Measurements from ENCODE around the gene TXK. TPM values are rescaled to one million over a fixed set of nuclear protein-coding genes. Genes with fewer than 3 reads are reported as not detected.

TXK gene
- total RNA-seq, 1 experiment from 2014 or later: 0.39 TPM

GRCh38 chr4:48120132-48120531, 13.9 kb downstream of the TXK start:
- no peak overlapping the region for H2BK20ac ChIP-seq (ENCODE audit: low read depth, low read length, poor library complexity, severe bottlenecking)

More at GRCh38 chr4:48120132-48120531, 13.9 kb downstream of the TXK start:
- Histone ChIP-seq H2BK5ac (ENCODE audit: insufficient read length, low read length) (no peak overlapping the region), H4K8ac (replicated peaks; ENCODE audit: insufficient read length, low read depth, low read length) (no peak overlapping the region), H2BK12ac (ENCODE audit: insufficient read length, low read depth, low read length) (no peak overlapping the region), H3K27ac (ENCODE audit: insufficient read length, low read depth, low read length) (no peak overlapping the region), H3K4ac (ENCODE audit: low read depth, low read length) (no peak overlapping the region), H4K20me1 (ENCODE audit: control insufficient read depth, insufficient read depth, insufficient read length) (no peaks in the 10 kb centered on the region), H2AFZ (ENCODE audit: low read length) (no peak overlapping the region), H3K9ac (ENCODE audit: extremely low read depth, insufficient read length, low read length) (no peak overlapping the region), H3K14ac (ENCODE audit: insufficient read depth, low read length) (no peak overlapping the region), H3K56ac (ENCODE audit: insufficient read length, low read depth, low read length) (no peak overlapping the region), H3T11ph (ENCODE audit: low read length) (no peak overlapping the region), H3K18ac (ENCODE audit: insufficient read length, low read depth, low read length) (no peak overlapping the region), H3K23ac (ENCODE audit: insufficient read length, low read depth, low read length) (no peak overlapping the region), H3K79me2 (ENCODE audit: insufficient read depth, low read length) (no peaks in the 10 kb centered on the region), H3K4me1 (ENCODE audit: insufficient read depth, low read length) (peaks cover 3% of the 10 kb centered on the region; the same call in 1 of the 2 replicates), H2BK120ac (ENCODE audit: low read depth, low read length, poor library complexity, severe bottlenecking) (no peak overlapping the region), H4K91ac (ENCODE audit: insufficient read length, low read depth, low read length) (no peak overlapping the region), H3K4me2 (ENCODE audit: insufficient read depth, insufficient read length, low read length) (no peak overlapping the region), H4K5ac (ENCODE audit: insufficient read length, low read depth, low read length) (no peak overlapping the region), H2AK5ac (ENCODE audit: insufficient read length, low read length) (no peak overlapping the region), H3K9me3 (ENCODE audit: control insufficient read depth, low read depth, low read length) (no peaks in the 10 kb centered on the region), H3K27me3 (ENCODE audit: insufficient read depth, low read length) (no peaks in the 10 kb centered on the region), H3K23me2 (ENCODE audit: insufficient read length, low read depth, low read length, poor library complexity, severe bottlenecking) (no peaks in the 10 kb centered on the region), H2BK15ac (ENCODE audit: low read depth, low read length) (no peak overlapping the region), H3K79me1 (ENCODE audit: insufficient read depth, low read depth, low read length, poor library complexity, severe bottlenecking) (no peaks in the 10 kb centered on the region)
- H3K27ac Mint-ChIP-seq: no peak overlapping the region
- no CpG with 5 or more reads among the region's 13 CpGs for WGBS (ENCODE audit: extremely low coverage, insufficient read length, low lambda C conversion rate)
- DNase-seq: no peak
- H3K36me3 Mint-ChIP-seq (ENCODE audit: insufficient read depth in 1 of 3, low read depth in 3 of 3): no peaks in the 10 kb centered on the region
- no peaks in the 10 kb centered on the region for H3K9me3 Mint-ChIP-seq
- H3K4me1 Mint-ChIP-seq: peaks cover 21 to 23% of the 10 kb centered on the region in 2 experiments
- no peak for TF ChIP-seq CTCF (conservative IDR thresholded peaks at IDR 0.05)
- no peak overlapping the region for H3K4me3 Mint-ChIP-seq
- H3K27me3 Mint-ChIP-seq (ENCODE audit: low read depth): no peaks in the 10 kb centered on the region; the same call in 1 of the 2 replicates

Measured in H9 (cell line).